Effector memory CD4-positive, alpha-beta T cell (primary cell): Measurements from ENCODE around the gene KIAA1217.

Experiments
- DNase-seq, 3 donors: peaks; one replicate each; pipeline ENCODE4 v3.0.0-alpha.2; 2020
- H3K27ac ChIP-seq: 2 replicates; pipeline ENCODE4 v1.7.0; 2013; ENCODE audit warnings: mild to moderate bottlenecking, low read length, moderate library complexity; ENCODE audit not compliant: insufficient read depth, poor library complexity, severe bottlenecking
- H3K27me3 ChIP-seq: replicated peaks from 2 replicates; pipeline ENCODE4 v1.7.0; 2013; ENCODE audit warnings: mild to moderate bottlenecking, low read length; ENCODE audit not compliant: insufficient read depth, control insufficient read depth, poor library complexity, severe bottlenecking
- H3K36me3 ChIP-seq: 2 replicates; pipeline ENCODE4 v1.7.0; 2013; ENCODE audit warnings: mild to moderate bottlenecking, low read length, moderate library complexity; ENCODE audit not compliant: control insufficient read depth, insufficient read depth
- H3K4me1 ChIP-seq: 2 replicates; pipeline ENCODE4 v1.7.0; 2013; ENCODE audit warnings: low read length, mild to moderate bottlenecking; ENCODE audit not compliant: control insufficient read depth, insufficient read depth, poor library complexity, severe bottlenecking
- H3K4me3 ChIP-seq: 2 replicates; pipeline ENCODE4 v1.7.0; 2013; ENCODE audit warnings: low read length, low read depth, mild to moderate bottlenecking; ENCODE audit not compliant: insufficient read depth, poor library complexity, severe bottlenecking
- H3K9me3 ChIP-seq: 2 replicates; pipeline ENCODE4 v1.7.0; 2013; ENCODE audit warnings: mild to moderate bottlenecking, low read length, moderate library complexity; ENCODE audit not compliant: control insufficient read depth

Gene KIAA1217

GRCh38 chr10:24544776-24545175 lies 335.8 kb downstream of the KIAA1217 start:
- H3K4me3 ChIP-seq = no peak overlapping the region
- no peaks in the 10 kb centered on the region for H3K36me3 ChIP-seq
- no peak overlapping the region for H3K27ac ChIP-seq
- no peak for DNase-seq
- H3K27me3 ChIP-seq = no peaks in the 10 kb centered on the region
- H3K4me1 ChIP-seq = no peaks in the 10 kb centered on the region
- no peaks in the 10 kb centered on the region for H3K9me3 ChIP-seq

DNA sequence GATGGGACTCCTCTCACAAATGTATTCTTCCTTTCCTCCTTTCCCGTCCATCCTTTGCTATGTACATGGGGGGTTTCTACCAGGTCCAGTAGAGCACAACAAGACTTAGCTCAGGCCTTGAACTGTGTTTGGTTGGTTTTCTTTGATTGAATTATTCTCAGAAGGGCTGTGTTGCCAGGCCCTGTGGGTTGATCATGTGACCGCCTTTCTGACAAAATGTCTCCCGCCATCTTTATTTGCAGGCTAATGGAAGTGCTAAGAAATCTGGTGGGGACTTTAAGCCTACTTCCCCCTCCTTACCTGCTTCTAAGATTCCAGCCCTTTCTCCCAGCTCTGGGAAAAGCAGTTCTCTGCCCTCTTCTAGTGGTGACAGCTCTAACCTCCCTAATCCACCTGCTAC lies 336.6 kb downstream of the KIAA1217 start:
- no peak for DNase-seq
- no peaks in the 10 kb centered on the region for H3K4me1 ChIP-seq
- no peak overlapping the region for H3K27ac ChIP-seq
- H3K36me3 ChIP-seq = no peaks in the 10 kb centered on the region
- H3K4me3 ChIP-seq = no peak overlapping the region
- no peaks in the 10 kb centered on the region for H3K9me3 ChIP-seq
- H3K27me3 ChIP-seq = no peaks in the 10 kb centered on the region

DNA sequence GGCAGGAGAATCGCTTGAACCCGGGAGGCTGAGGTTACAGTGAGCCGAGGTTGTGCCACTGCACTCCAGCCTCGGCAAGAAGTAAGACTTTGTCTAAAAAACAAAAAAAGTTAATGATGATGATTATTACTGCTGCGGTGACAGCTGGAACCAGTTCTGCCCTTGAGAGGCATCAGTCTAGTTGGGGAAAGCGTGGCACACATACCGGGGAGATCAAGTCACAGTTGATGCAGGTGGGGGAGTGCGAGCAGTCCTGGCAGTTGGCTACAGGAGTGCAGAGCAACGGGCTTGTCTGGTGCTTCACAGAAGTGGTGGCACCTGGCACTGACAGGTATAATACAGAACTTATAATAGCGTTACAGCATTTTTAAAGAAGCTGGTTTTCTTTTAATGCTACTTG lies 341.7 kb downstream of the KIAA1217 start:
- H3K4me3 ChIP-seq = no peak overlapping the region
- no peak overlapping the region for H3K27ac ChIP-seq
- H3K4me1 ChIP-seq = no peaks in the 10 kb centered on the region
- DNase-seq = no peak
- H3K27me3 ChIP-seq = peaks cover 2% of the 10 kb centered on the region
- H3K9me3 ChIP-seq = no peaks in the 10 kb centered on the region
- no peaks in the 10 kb centered on the region for H3K36me3 ChIP-seq

GRCh38 chr10:24551161-24551560 lies 342.2 kb downstream of the KIAA1217 start:
- Histone ChIP-seq H3K27me3 (peaks cover 2% of the 10 kb centered on the region), H3K4me3 (no peak overlapping the region), H3K36me3 (no peaks in the 10 kb centered on the region), H3K27ac (no peak overlapping the region), H3K9me3 (no peaks in the 10 kb centered on the region), H3K4me1 (no peaks in the 10 kb centered on the region)
- DNase-seq = no peak

GRCh38 chr10:24552346-24553016 lies 343.5 kb downstream of the KIAA1217 start:
- Histone ChIP-seq H3K27ac (no peak overlapping the region), H3K9me3 (no peaks in the 10 kb centered on the region), H3K4me1 (no peaks in the 10 kb centered on the region), H3K4me3 (no peak overlapping the region), H3K27me3 (peaks cover 2% of the 10 kb centered on the region), H3K36me3 (no peaks in the 10 kb centered on the region)
- peak in 1 of 3 donors; percentile 2 for DNase-seq

DNA sequence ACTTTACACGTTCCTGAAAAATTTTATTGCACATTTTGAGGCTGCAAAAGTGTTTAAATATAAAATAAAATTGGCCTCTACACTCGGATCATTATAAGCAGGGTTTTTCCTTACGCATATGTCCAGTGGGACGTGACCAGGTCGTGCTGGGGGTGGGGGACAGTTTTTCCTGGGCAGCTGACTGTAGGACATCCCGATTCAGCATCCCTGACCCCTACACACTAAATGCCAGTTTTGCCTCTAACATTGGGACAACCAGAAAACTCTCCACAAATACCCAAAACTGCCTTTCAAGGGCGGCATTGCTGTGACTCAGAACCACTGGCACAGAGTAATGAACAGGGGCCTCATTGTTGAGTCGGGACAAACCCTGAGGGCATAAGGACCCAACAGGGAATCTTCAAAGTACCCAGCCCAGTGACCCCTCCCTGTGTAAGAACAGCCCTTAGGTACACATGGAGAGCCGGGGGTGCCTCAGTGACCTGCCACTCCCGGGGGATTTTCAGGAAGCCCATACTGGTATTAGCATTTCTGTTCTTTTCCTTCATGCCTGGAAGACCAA lies 344.2 kb downstream of the KIAA1217 start:
- H3K36me3 ChIP-seq = no peaks in the 10 kb centered on the region
- no peaks in the 10 kb centered on the region for H3K4me1 ChIP-seq
- no peaks in the 10 kb centered on the region for H3K9me3 ChIP-seq
- DNase-seq = no peak
- no peak overlapping the region for H3K27ac ChIP-seq
- H3K27me3 ChIP-seq = peaks cover 2% of the 10 kb centered on the region
- no peak overlapping the region for H3K4me3 ChIP-seq

GRCh38 chr10:24554036-24554435 lies 345.1 kb downstream of the KIAA1217 start:
- Histone ChIP-seq H3K9me3 (no peaks in the 10 kb centered on the region), H3K36me3 (no peaks in the 10 kb centered on the region), H3K27ac (no peak overlapping the region), H3K4me3 (no peak overlapping the region), H3K27me3 (peaks cover 2% of the 10 kb centered on the region), H3K4me1 (no peaks in the 10 kb centered on the region)
- DNase-seq = no peak

- H3K36me3 ChIP-seq = no peaks in the 10 kb centered on the region
- H3K27ac ChIP-seq = no peak overlapping the region
- no peak for DNase-seq
- no peaks in the 10 kb centered on the region for H3K4me1 ChIP-seq
- no peak overlapping the region for H3K4me3 ChIP-seq
- peaks cover 2% of the 10 kb centered on the region for H3K27me3 ChIP-seq
- no peaks in the 10 kb centered on the region for H3K9me3 ChIP-seq
These were observed 347.3 kb downstream of the KIAA1217 start for GRCh38 chr10:24556126-24556749.

DNA sequence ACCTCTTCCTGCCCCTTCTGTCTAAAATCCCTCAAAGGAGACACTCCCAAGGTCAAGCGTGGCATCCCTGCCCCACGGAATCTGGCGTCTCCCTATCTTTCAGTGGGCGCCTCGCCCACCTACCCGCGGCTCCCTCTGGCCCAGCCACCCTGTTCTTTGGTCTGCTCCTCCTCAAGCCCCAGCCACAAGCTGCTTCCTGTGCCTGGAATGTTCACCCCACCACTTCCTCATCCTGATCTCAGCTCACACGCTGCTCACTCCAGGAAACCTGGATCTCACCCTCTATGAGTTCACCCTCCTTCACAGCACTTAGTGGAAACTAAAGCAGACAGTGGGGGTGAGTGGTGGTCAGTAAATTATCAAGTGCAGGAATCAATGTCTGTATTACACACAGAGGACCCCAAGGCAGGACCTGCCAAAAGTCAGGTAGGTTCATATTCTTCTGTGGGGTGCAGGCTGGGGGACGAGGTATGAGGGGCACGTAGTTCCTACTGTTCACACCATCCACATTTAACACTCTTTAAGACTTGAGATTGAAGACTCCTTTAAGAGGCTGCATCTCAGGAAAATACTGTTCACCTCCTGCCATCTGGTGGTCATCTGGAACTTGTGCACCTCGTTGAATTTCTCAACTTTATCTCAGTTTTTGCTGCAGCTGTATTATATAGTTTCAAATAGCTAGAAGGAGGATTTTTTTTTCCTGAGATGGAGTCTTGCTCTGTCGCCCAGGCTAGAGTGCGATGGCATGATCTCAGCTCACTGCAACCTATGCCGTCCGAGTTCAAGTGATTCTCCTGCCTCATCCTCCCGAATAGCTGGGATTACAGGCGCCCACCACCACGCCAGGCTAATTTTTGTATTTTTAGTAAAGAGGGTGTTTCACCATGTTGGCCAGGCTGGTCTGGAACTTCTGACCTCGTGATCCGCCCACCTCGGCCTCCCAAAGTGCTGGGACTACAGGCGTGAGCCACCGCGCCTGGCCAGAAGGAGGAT lies 348.1 kb downstream of the KIAA1217 start:
- Histone ChIP-seq H3K4me1 (no peaks in the 10 kb centered on the region), H3K9me3 (no peaks in the 10 kb centered on the region), H3K27ac (no peak overlapping the region), H3K4me3 (no peak overlapping the region), H3K27me3 (peaks cover 2% of the 10 kb centered on the region), H3K36me3 (no peaks in the 10 kb centered on the region)
- no peak for DNase-seq
